ENCODE measurements around the gene FBXO41.

The FBXO41 gene

GRCh38 chr2:73210019-73210418 is 74.3 kb downstream of the FBXO41 start:
- DNase-seq: no peak

GRCh38 chr2:73208258-73208657 is 76.0 kb downstream of the FBXO41 start:
- no peak for DNase-seq

DNA sequence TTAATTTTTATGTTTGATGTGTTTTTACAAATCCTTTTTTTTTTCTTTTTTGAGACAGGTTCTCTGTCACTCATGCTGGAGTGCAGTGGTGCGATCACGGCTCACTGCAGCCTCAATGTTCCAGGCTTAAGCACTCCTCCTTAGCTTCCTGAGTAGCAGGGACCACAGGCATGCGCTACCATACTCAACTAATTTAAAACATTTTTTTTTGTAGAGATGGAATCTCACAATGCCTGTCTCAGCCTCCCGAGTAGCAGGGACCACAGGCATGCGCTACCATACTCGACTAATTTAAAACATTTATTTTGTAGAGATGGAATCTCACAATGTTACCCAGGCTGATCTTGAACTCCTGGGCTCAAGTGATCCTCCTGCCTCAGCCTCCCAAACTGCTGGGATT is 78.7 kb downstream of the FBXO41 start:
- no peak for DNase-seq

Data from T1000 (cell line).